Measurements from ENCODE around the gene TMEM120B.

GRCh38 chr12:121766290-121767039, 53.9 kb downstream of the TMEM120B start:
- TF ChIP-seq, protein P1, sequence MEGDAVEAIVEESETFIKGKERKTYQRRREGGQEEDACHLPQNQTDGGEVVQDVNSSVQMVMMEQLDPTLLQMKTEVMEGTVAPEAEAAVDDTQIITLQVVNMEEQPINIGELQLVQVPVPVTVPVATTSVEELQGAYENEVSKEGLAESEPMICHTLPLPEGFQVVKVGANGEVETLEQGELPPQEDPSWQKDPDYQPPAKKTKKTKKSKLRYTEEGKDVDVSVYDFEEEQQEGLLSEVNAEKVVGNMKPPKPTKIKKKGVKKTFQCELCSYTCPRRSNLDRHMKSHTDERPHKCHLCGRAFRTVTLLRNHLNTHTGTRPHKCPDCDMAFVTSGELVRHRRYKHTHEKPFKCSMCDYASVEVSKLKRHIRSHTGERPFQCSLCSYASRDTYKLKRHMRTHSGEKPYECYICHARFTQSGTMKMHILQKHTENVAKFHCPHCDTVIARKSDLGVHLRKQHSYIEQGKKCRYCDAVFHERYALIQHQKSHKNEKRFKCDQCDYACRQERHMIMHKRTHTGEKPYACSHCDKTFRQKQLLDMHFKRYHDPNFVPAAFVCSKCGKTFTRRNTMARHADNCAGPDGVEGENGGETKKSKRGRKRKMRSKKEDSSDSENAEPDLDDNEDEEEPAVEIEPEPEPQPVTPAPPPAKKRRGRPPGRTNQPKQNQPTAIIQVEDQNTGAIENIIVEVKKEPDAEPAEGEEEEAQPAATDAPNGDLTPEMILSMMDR (IDR thresholded peaks at IDR 0.05 in 4 of 5, conservative IDR thresholded peaks at IDR 0.05 in 1 of 5): no peak
- TF ChIP-seq POLR2A (IDR thresholded peaks at IDR 0.05): no peak

Measured in gastrocnemius medialis (tissue), 4 donors.